ENCODE results near the gene TRIM65. TPM values are rescaled to one million over a fixed set of nuclear protein-coding genes. Genes with fewer than 3 reads are reported as not detected.

The TRIM65 gene
- total and polyA plus RNA-seq, 2 experiments from 2014 or later: 13.8 to 54.0 TPM

DNA sequence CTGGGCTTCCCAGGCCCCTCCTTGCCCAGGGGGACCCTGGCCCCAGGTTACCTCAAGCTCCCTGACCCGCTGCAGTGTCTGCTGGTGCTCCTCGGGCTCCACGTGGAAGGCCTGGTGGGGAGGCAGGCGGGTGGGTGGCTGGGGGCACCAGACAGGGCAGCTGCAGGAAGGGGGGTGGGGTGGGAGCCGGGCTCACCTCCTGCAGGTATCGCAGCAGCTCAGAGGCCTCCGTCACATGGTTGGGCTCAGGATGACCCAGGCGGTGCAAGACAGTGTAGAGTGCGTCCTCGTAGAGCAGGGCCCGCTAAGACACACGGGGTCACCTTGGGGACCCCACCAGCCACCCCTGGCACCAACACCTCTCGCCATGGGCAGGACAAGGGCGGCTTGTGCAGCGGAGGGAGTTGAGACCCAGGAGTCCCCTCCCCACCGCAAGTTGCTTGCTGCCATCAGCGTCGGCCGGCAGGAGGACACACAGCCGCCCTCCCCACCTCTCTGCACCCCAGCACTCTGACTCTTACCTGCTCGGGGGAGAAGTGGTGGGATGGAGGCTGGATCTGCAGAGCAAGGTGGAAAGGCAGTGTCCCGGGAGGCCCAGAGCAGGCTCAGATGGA lies 53.7 kb downstream of the TRIM65 start:
- Histone ChIP-seq H3K4me1 (ENCODE audit: insufficient read depth) (peaks cover 10% of the 10 kb centered on the region), H3K4me3 (no peak overlapping the region), H4K20me1 (replicated peaks; ENCODE audit: insufficient read depth) (no peaks in the 10 kb centered on the region), H3K27ac (ENCODE audit: low read depth) (no peak overlapping the region), H3K27me3 (ENCODE audit: insufficient read depth) (no peaks in the 10 kb centered on the region), H2AFZ (no peak overlapping the region), H3K4me2 (no peak overlapping the region), H3K36me3 (ENCODE audit: insufficient read depth) (0 out of 2 replicates have a peak, but pooled peaks cover 8% of the 10 kb centered on the region), H3F3A (replicated peaks; ENCODE audit: low read depth) (0 out of 2 replicates have a peak, but pooled peaks cover 7% of the 10 kb centered on the region), H3K79me2 (replicated peaks; ENCODE audit: insufficient read depth) (no peaks in the 10 kb centered on the region), H3K9me2 (ENCODE audit: insufficient read depth) (no peaks in the 10 kb centered on the region)
- Mint-ChIP-seq H3K4me3 (no peak overlapping the region), H3K36me3 (ENCODE audit: low read depth) (peaks cover 23% of the 10 kb centered on the region), H3K9me3 (no peaks in the 10 kb centered on the region), H3K27ac (no peak overlapping the region), H3K27me3 (ENCODE audit: insufficient read depth, low read depth, poor library complexity) (peaks cover 5% of the 10 kb centered on the region), H3K4me1 (peaks cover 8% of the 10 kb centered on the region; the same call in 2 of the 3 replicates)
- ATAC-seq (no peak), DNase-seq (ENCODE audit: low spot score) (no peak)
- TF ChIP-seq JUNB (IDR thresholded peaks at IDR 0.05; ENCODE audit: unreplicated experiment) (no peak), STAT1 (IDR thresholded peaks at IDR 0.05; ENCODE audit: unreplicated experiment) (no peak), ZNF114 (CRISPR knock-in tag; IDR thresholded peaks at IDR 0.05) (no peak), ZNF331 (CRISPR knock-in tag; IDR thresholded peaks at IDR 0.05; ENCODE audit: low read depth) (no peak), EZH2phosphoT487 (IDR thresholded peaks at IDR 0.05; ENCODE audit: unreplicated experiment) (no peak), EZH2 (IDR thresholded peaks at IDR 0.05; ENCODE audit: low read depth, unreplicated experiment) (no peak), CREB1 (CRISPR knock-in tag; IDR thresholded peaks at IDR 0.05; ENCODE audit: low read depth) (no peak)
- TF ChIP-seq, protein P1, sequence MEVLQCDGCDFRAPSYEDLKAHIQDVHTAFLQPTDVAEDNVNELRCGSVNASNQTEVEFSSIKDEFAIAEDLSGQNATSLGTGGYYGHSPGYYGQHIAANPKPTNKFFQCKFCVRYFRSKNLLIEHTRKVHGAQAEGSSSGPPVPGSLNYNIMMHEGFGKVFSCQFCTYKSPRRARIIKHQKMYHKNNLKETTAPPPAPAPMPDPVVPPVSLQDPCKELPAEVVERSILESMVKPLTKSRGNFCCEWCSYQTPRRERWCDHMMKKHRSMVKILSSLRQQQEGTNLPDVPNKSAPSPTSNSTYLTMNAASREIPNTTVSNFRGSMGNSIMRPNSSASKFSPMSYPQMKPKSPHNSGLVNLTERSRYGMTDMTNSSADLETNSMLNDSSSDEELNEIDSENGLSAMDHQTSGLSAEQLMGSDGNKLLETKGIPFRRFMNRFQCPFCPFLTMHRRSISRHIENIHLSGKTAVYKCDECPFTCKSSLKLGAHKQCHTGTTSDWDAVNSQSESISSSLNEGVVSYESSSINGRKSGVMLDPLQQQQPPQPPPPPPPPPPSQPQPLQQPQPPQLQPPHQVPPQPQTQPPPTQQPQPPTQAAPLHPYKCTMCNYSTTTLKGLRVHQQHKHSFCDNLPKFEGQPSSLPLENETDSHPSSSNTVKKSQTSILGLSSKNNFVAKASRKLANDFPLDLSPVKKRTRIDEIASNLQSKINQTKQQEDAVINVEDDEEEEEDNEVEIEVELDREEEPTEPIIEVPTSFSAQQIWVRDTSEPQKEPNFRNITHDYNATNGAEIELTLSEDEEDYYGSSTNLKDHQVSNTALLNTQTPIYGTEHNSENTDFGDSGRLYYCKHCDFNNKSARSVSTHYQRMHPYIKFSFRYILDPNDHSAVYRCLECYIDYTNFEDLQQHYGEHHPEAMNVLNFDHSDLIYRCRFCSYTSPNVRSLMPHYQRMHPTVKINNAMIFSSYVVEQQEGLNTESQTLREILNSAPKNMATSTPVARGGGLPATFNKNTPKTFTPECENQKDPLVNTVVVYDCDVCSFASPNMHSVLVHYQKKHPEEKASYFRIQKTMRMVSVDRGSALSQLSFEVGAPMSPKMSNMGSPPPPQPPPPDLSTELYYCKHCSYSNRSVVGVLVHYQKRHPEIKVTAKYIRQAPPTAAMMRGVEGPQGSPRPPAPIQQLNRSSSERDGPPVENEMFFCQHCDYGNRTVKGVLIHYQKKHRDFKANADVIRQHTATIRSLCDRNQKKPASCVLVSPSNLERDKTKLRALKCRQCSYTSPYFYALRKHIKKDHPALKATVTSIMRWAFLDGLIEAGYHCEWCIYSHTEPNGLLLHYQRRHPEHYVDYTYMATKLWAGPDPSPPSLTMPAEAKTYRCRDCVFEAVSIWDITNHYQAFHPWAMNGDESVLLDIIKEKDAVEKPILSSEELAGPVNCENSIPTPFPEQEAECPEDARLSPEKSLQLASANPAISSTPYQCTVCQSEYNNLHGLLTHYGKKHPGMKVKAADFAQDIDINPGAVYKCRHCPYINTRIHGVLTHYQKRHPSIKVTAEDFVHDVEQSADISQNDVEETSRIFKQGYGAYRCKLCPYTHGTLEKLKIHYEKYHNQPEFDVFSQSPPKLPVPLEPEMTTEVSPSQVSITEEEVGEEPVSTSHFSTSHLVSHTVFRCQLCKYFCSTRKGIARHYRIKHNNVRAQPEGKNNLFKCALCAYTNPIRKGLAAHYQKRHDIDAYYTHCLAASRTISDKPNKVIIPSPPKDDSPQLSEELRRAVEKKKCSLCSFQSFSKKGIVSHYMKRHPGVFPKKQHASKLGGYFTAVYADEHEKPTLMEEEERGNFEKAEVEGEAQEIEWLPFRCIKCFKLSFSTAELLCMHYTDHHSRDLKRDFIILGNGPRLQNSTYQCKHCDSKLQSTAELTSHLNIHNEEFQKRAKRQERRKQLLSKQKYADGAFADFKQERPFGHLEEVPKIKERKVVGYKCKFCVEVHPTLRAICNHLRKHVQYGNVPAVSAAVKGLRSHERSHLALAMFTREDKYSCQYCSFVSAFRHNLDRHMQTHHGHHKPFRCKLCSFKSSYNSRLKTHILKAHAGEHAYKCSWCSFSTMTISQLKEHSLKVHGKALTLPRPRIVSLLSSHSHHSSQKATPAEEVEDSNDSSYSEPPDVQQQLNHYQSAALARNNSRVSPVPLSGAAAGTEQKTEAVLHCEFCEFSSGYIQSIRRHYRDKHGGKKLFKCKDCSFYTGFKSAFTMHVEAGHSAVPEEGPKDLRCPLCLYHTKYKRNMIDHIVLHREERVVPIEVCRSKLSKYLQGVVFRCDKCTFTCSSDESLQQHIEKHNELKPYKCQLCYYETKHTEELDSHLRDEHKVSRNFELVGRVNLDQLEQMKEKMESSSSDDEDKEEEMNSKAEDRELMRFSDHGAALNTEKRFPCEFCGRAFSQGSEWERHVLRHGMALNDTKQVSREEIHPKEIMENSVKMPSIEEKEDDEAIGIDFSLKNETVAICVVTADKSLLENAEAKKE (CRISPR knock-in tag; IDR thresholded peaks at IDR 0.05): no peak
- TF ChIP-seq, protein P2, sequence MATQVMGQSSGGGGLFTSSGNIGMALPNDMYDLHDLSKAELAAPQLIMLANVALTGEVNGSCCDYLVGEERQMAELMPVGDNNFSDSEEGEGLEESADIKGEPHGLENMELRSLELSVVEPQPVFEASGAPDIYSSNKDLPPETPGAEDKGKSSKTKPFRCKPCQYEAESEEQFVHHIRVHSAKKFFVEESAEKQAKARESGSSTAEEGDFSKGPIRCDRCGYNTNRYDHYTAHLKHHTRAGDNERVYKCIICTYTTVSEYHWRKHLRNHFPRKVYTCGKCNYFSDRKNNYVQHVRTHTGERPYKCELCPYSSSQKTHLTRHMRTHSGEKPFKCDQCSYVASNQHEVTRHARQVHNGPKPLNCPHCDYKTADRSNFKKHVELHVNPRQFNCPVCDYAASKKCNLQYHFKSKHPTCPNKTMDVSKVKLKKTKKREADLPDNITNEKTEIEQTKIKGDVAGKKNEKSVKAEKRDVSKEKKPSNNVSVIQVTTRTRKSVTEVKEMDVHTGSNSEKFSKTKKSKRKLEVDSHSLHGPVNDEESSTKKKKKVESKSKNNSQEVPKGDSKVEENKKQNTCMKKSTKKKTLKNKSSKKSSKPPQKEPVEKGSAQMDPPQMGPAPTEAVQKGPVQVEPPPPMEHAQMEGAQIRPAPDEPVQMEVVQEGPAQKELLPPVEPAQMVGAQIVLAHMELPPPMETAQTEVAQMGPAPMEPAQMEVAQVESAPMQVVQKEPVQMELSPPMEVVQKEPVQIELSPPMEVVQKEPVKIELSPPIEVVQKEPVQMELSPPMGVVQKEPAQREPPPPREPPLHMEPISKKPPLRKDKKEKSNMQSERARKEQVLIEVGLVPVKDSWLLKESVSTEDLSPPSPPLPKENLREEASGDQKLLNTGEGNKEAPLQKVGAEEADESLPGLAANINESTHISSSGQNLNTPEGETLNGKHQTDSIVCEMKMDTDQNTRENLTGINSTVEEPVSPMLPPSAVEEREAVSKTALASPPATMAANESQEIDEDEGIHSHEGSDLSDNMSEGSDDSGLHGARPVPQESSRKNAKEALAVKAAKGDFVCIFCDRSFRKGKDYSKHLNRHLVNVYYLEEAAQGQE (IDR thresholded peaks at IDR 0.05; ENCODE audit: unreplicated experiment): no peak
- TF ChIP-seq, protein P3, sequence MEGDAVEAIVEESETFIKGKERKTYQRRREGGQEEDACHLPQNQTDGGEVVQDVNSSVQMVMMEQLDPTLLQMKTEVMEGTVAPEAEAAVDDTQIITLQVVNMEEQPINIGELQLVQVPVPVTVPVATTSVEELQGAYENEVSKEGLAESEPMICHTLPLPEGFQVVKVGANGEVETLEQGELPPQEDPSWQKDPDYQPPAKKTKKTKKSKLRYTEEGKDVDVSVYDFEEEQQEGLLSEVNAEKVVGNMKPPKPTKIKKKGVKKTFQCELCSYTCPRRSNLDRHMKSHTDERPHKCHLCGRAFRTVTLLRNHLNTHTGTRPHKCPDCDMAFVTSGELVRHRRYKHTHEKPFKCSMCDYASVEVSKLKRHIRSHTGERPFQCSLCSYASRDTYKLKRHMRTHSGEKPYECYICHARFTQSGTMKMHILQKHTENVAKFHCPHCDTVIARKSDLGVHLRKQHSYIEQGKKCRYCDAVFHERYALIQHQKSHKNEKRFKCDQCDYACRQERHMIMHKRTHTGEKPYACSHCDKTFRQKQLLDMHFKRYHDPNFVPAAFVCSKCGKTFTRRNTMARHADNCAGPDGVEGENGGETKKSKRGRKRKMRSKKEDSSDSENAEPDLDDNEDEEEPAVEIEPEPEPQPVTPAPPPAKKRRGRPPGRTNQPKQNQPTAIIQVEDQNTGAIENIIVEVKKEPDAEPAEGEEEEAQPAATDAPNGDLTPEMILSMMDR (conservative IDR thresholded peaks at IDR 0.05; ENCODE audit: low read depth in 2 of 2): no peak
